HepG2 (cell line): ENCODE data around the gene SH3BP5. TPM values are rescaled to one million over a fixed set of nuclear protein-coding genes. Genes with fewer than 3 reads are reported as not detected.

Source experiments
- ATAC-seq: fragments of 200-7000 bp; cut with Tn5 transposase; 3 replicates; pipeline ENCODE4 v1.9.1; 2020; ENCODE audit warnings: mild to moderate bottlenecking, moderate library complexity
- BruUV-seq: library from RNA; stranded (reverse); fragments of 400-500 nt; replicated peaks from 2 replicates; lab custom pipeline; 2021; lab: Mats Ljungman, UMichigan
- CTCF ChIA-PET: fragments of 300-600 bp; formaldehyde crosslinking; extraction: SDS; loops from one replicate; lab custom pipeline; 2021; ENCODE audit warnings: low total read pairs, inconsistent platforms, low intra/inter-chr PET ratio; lab: Yijun Ruan, JAX
- POLR2A ChIA-PET: fragments of 350-600 bp; sonication (Branson Sonifier 250); formaldehyde crosslinking; loops from one replicate; lab custom pipeline; 2020; ENCODE audit warnings: antibody characterized with exemption, inconsistent platforms; lab: Yijun Ruan, JAX
- DNase-seq: peaks from one replicate; pipeline ENCODE4 v3.0.0-alpha.2; 2015; ENCODE audit warnings: low spot score
- FAIRE-seq: peaks from 3 replicates; lab custom pipeline; 2011; peaks lifted over from hg19 to GRCh38; lab: Jason Lieb, UNC
- H2AFZ ChIP-seq: one replicate; pipeline ENCODE4 v1.6.1; 2011; ENCODE audit warnings: low read length, inconsistent platforms
- H3K27ac ChIP-seq: fragments of 300-600 bp; 3 replicates; pipeline ENCODE4 v1.8.0; 2011; ENCODE audit warnings: mixed run types, mild to moderate bottlenecking, mixed read lengths, low read length, inconsistent platforms; ENCODE audit not compliant: insufficient read depth; ENCODE audit errors: extremely low read length
- H3K27me3 ChIP-seq, 2 experiments: fragments of 200-600 bp in 1 of 2; 2 replicates in 1 of 2; 3 replicates in 1 of 2; pipeline versions ENCODE4 v1.6.0 to v1.8.0; 2011; ENCODE audit warnings: low read length in 2 of 2, mild to moderate bottlenecking in 2 of 2, moderate library complexity in 2 of 2, inconsistent platforms in 1 of 2; ENCODE audit not compliant: insufficient read depth in 2 of 2, control insufficient read depth in 1 of 2
- H3K36me3 ChIP-seq, 2 experiments: fragments of 200-600 bp in 1 of 2; replicated peaks in 1 of 2; 2 replicates in 1 of 2; 3 replicates in 1 of 2; pipeline versions ENCODE4 v1.5.1 to v1.8.0; 2011; ENCODE audit warnings: low read length in 2 of 2, inconsistent platforms in 1 of 2; ENCODE audit not compliant: insufficient read depth in 2 of 2, control insufficient read depth in 1 of 2
- H3K4me1 ChIP-seq: 2 replicates; pipeline ENCODE4 v1.5.1; 2012; ENCODE audit warnings: low read length, inconsistent platforms; ENCODE audit not compliant: insufficient read depth
- H3K4me2 ChIP-seq: 2 replicates; pipeline ENCODE4 v1.6.0; 2011; ENCODE audit warnings: low read depth, low read length, inconsistent platforms
- H3K4me3 ChIP-seq, 3 experiments: fragments of 200-600 bp in 1 of 3; sonication (generic), shearing (Covaris generic) in 1 of 3; replicated peaks in 1 of 3; 2 replicates each; pipeline ENCODE4 v1.5.1; 2011 to 2016; ENCODE audit warnings: low read length in 3 of 3, inconsistent platforms in 2 of 3, low read depth in 2 of 3, mild to moderate bottlenecking in 2 of 3, control low read depth in 1 of 3, mixed read lengths in 1 of 3; ENCODE audit not compliant: insufficient read depth in 1 of 3
- H3K79me2 ChIP-seq: one replicate; pipeline ENCODE4 v1.6.1; 2011; ENCODE audit warnings: low read length, inconsistent platforms; ENCODE audit not compliant: insufficient read depth
- H3K9ac ChIP-seq: 2 replicates; pipeline ENCODE4 v1.6.0; 2011; ENCODE audit warnings: mild to moderate bottlenecking, low read depth, low read length, inconsistent platforms; ENCODE audit not compliant: insufficient read depth
- H3K9me3 ChIP-seq: 2 replicates; pipeline ENCODE4 v1.5.1; 2012; ENCODE audit warnings: mild to moderate bottlenecking, low read length
- H4K20me1 ChIP-seq: 2 replicates; pipeline ENCODE4 v1.6.0; 2011; ENCODE audit warnings: inconsistent platforms, mild to moderate bottlenecking, low read length, moderate library complexity; ENCODE audit not compliant: insufficient read depth
- CEBPB ChIP-seq: IDR thresholded peaks from 2 replicates; pipeline ENCODE4 v1.6.1; 2011; ENCODE audit warnings: low read depth, low read length, improper control_type of control experiment, borderline replicate concordance
- KLF16 ChIP-seq, 2 experiments: sonication (generic) in 1 of 2; formaldehyde crosslinking in 1 of 2; IDR thresholded peaks; 2 replicates each; pipeline versions ENCODE4 v1.6.1 to v1.8.0; 2016 to 2023; ENCODE audit warnings: missing genetic modification reagents in 2 of 2, missing compliant biosample characterization in 1 of 2
- NFKBIZ ChIP-seq: IDR thresholded peaks from 2 replicates; pipeline ENCODE4 v1.6.1; 2018; ENCODE audit warnings: missing genetic modification reagents, missing compliant biosample characterization
- SMAD1 ChIP-seq: sonication (generic); formaldehyde crosslinking; IDR thresholded peaks from 2 replicates; pipeline ENCODE4 v1.4.0; 2020; ENCODE audit warnings: missing genetic modification reagents, low read depth, mild to moderate bottlenecking, borderline replicate concordance
- TAF1 ChIP-seq: sonication (generic); formaldehyde crosslinking; IDR thresholded peaks from 2 replicates; pipeline ENCODE4 v1.4.0; 2020; ENCODE audit warnings: missing genetic modification reagents
- ZNF326 ChIP-seq: sonication (generic); formaldehyde crosslinking; IDR thresholded peaks from 2 replicates; pipeline ENCODE4 v1.4.0; 2020; ENCODE audit warnings: missing genetic modification reagents, borderline replicate concordance
- ZNF331 ChIP-seq: sonication (generic); formaldehyde crosslinking; IDR thresholded peaks from 2 replicates; pipeline ENCODE4 v1.4.0; 2020; ENCODE audit warnings: missing genetic modification reagents
- ZNF431 ChIP-seq: sonication (generic); formaldehyde crosslinking; IDR thresholded peaks from 2 replicates; pipeline ENCODE4 v1.9.0; 2022; ENCODE audit warnings: missing genetic modification reagents, low read depth, mild to moderate bottlenecking, borderline replicate concordance
- ZNF674 ChIP-seq: sonication (generic); formaldehyde crosslinking; IDR thresholded peaks from 2 replicates; pipeline ENCODE4 v1.5.0; 2020; ENCODE audit warnings: low read depth, mild to moderate bottlenecking, missing genetic modification reagents
- WGBS: methylation state at CpG from one replicate; pipeline ENCODE4 v1.1.6; 2017; ENCODE audit warnings: low lambda C conversion rate; 5-methylcytosine and 5-hydroxymethylcytosine counted together
- in situ Hi-C: cut with HindIII; loops from 2 replicates; pipeline ENCODE4 v1.10.0; 2017; ENCODE audit warnings: low pct_unique_long_range_greater_than_20kb; ENCODE audit not compliant: extremely low pct_ligation_motif_present
- intact Hi-C: fragments of 100-400 bp; cut with micrococcal nuclease; formaldehyde crosslinking; loops from one replicate; pipeline ENCODE4 v1.10.0; 2022; ENCODE audit not compliant: unreplicated experiment
- polyA plus RNA-seq, 8 experiments: library from polyadenylated mRNA; depleted of rRNA in 3 of 8; stranded (reverse) in 7 of 8; unstranded in 1 of 8; fragments of >200 nt; fragmentation: Illumina TruSeq in 4 of 8; extraction: Trizol in 4 of 8; gene quantifications; 2 replicates each; pipeline versions ENCODE4 v1.2.1 to v1.2.3, GENCODE V29; 2011 to 2016; ENCODE audit warnings: low read depth in 4 of 8, missing spikeins in 1 of 8, mixed read lengths in 1 of 8; ENCODE audit not compliant: insufficient read depth in 1 of 8
- total RNA-seq, 5 experiments: library from RNA; depleted of rRNA; stranded (reverse); fragments of >200 nt; fragmentation: Illumina TruSeq; extraction: Trizol; gene quantifications; 2 replicates each; pipeline ENCODE4 v1.2.3, GENCODE V29; 2016; ENCODE audit warnings: low read depth in 1 of 5
- TF ChIP-seq, protein P1 (sequence below): sonication (generic); formaldehyde crosslinking; conservative IDR thresholded peaks from 2 replicates; pipeline ENCODE4 v1.4.0; 2020; ENCODE audit warnings: missing genetic modification reagents
- TF ChIP-seq, protein P2 (sequence below): IDR thresholded peaks from 2 replicates; pipeline ENCODE4 v1.4.0; 2020; ENCODE audit warnings: mild to moderate bottlenecking, missing genetic modification reagents

Gene SH3BP5
- total and polyA plus RNA-seq, 2 of the 13 experiments (the other 11 are each of a cell fraction or from before 2014, with no cell fraction given): 0.09 to 0.16 TPM

DNA sequence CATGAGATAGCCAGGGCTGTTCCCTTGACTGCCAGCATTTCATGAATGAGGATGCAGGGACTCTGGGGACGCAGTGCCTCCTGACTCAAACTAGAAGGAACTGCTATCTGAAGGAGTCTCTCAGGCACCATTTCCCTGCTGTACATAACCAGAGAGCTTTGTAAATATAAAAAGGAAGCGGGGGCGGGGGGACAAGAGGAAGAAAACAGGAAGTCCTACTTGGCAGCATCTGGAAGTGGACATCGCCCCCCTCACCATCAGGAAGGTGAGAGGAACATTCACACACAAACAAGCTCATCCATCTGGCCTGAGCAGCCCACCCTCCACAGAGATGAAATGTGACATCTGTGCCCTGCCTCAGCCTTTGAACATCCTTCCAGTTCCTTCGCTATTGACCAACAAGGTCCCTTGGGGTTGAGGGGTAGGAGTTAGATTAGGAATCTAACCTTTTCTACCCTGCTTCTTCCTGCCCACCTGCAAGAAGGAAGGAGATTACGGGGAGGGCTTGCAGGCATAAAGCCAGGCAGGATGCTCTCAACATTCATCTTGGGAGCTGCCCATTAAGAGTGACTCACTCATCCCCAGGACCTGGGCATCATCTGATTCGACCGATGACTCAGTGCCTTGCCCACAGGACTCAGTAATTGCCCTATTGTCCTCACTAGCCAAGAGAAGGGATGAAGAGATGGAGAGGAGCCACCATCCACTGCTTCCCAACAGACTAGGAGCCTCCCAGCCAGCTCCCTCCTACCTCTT, 31.9 kb downstream of the SH3BP5 start:
- Histone ChIP-seq H3K27ac (no peak overlapping the region), H2AFZ (no peak overlapping the region), H3K4me3 (no peak overlapping the region), H4K20me1 (no peaks in the 10 kb centered on the region), H3K79me2 (no peaks in the 10 kb centered on the region), H3K36me3 (no peaks in the 10 kb centered on the region), H3K9ac (no peak overlapping the region), H3K4me1 (no peaks in the 10 kb centered on the region), H3K27me3 (no peaks in the 10 kb centered on the region; a peak in 1 of 5 replicates), H3K4me2 (no peak overlapping the region), H3K9me3 (no peaks in the 10 kb centered on the region)
- ATAC-seq (no peak), FAIRE-seq (no peak), DNase-seq (no peak)
- ChIA-PET CTCF (no interaction called here), POLR2A (no interaction called here)
- no TSS peak for BruUV-seq
- 54% methylated on average over 7 of the region's 8 CpGs for WGBS
- in situ Hi-C loops: no loop called here
- intact Hi-C loops: no loop called here
- no peak for TF ChIP-seq ZNF326 (CRISPR knock-in tag)
- TF ChIP-seq SMAD1 (CRISPR knock-in tag): no peak
- no peak for TF ChIP-seq TAF1 (CRISPR knock-in tag)
- no peak for TF ChIP-seq ZNF674
- TF ChIP-seq KLF16 (CRISPR knock-in tag; IDR thresholded peaks at IDR 0.05): no peak
- TF ChIP-seq ZNF431: no peak
- no peak for TF ChIP-seq CEBPB
- TF ChIP-seq, protein P1, sequence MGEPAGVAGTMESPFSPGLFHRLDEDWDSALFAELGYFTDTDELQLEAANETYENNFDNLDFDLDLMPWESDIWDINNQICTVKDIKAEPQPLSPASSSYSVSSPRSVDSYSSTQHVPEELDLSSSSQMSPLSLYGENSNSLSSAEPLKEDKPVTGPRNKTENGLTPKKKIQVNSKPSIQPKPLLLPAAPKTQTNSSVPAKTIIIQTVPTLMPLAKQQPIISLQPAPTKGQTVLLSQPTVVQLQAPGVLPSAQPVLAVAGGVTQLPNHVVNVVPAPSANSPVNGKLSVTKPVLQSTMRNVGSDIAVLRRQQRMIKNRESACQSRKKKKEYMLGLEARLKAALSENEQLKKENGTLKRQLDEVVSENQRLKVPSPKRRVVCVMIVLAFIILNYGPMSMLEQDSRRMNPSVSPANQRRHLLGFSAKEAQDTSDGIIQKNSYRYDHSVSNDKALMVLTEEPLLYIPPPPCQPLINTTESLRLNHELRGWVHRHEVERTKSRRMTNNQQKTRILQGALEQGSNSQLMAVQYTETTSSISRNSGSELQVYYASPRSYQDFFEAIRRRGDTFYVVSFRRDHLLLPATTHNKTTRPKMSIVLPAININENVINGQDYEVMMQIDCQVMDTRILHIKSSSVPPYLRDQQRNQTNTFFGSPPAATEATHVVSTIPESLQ (CRISPR knock-in tag): no peak
- TF ChIP-seq NFKBIZ: no peak
- TF ChIP-seq, protein P2, sequence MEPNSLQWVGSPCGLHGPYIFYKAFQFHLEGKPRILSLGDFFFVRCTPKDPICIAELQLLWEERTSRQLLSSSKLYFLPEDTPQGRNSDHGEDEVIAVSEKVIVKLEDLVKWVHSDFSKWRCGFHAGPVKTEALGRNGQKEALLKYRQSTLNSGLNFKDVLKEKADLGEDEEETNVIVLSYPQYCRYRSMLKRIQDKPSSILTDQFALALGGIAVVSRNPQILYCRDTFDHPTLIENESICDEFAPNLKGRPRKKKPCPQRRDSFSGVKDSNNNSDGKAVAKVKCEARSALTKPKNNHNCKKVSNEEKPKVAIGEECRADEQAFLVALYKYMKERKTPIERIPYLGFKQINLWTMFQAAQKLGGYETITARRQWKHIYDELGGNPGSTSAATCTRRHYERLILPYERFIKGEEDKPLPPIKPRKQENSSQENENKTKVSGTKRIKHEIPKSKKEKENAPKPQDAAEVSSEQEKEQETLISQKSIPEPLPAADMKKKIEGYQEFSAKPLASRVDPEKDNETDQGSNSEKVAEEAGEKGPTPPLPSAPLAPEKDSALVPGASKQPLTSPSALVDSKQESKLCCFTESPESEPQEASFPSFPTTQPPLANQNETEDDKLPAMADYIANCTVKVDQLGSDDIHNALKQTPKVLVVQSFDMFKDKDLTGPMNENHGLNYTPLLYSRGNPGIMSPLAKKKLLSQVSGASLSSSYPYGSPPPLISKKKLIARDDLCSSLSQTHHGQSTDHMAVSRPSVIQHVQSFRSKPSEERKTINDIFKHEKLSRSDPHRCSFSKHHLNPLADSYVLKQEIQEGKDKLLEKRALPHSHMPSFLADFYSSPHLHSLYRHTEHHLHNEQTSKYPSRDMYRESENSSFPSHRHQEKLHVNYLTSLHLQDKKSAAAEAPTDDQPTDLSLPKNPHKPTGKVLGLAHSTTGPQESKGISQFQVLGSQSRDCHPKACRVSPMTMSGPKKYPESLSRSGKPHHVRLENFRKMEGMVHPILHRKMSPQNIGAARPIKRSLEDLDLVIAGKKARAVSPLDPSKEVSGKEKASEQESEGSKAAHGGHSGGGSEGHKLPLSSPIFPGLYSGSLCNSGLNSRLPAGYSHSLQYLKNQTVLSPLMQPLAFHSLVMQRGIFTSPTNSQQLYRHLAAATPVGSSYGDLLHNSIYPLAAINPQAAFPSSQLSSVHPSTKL (CRISPR knock-in tag): no peak
- TF ChIP-seq ZNF331: no peak
- TF ChIP-seq, all 625 proteins: peak for 0
